K562 (cell line): Measurements from ENCODE around the gene UCP3. TPM values are rescaled to one million over a fixed set of nuclear protein-coding genes. Genes with fewer than 3 reads are reported as not detected.
A peak's percentile ranks its signal among the peaks of the same experiment; 100 is the strongest.

Source experiments
- CREB3 ChIP-seq: fragments of 450-650 bp; conservative IDR thresholded peaks from 2 replicates; pipeline ENCODE4 v1.6.1; 2016; ENCODE audit warnings: missing genetic modification characterization, low read depth, mild to moderate bottlenecking, missing compliant biosample characterization, moderate library complexity
- DMBX1 ChIP-seq: fragments of 250-450 bp; sonication (Bioruptor Pico); IDR thresholded peaks from 2 replicates; pipeline ENCODE4 v1.8.0; 2022; ENCODE audit warnings: inconsistent platforms, mild to moderate bottlenecking, moderate library complexity, borderline replicate concordance
- HINFP ChIP-seq: fragments of 450-650 bp; conservative IDR thresholded peaks from 2 replicates; pipeline ENCODE4 v1.6.1; 2016; ENCODE audit warnings: missing genetic modification characterization, low read depth, mild to moderate bottlenecking, control low read depth, missing compliant biosample characterization
- HSF4 ChIP-seq: fragments of 250-450 bp; sonication (Bioruptor Pico); IDR thresholded peaks from 2 replicates; pipeline ENCODE4 v2.1.2; 2022; ENCODE audit warnings: mild to moderate bottlenecking, moderate library complexity, borderline replicate concordance
- IFI16 ChIP-seq: fragments of 250-450 bp; sonication (Bioruptor Pico); IDR thresholded peaks from 2 replicates; pipeline ENCODE4 v2.1.2; 2022; ENCODE audit warnings: mild to moderate bottlenecking, inconsistent platforms
- MECOM ChIP-seq: fragments of 250-450 bp; sonication (Bioruptor Pico); IDR thresholded peaks from 2 replicates; pipeline ENCODE4 v1.8.0; 2022; ENCODE audit warnings: inconsistent platforms
- NR2C1 ChIP-seq, 2 experiments: fragments of 450-650 bp; IDR thresholded peaks; 2 replicates each; pipeline ENCODE4 v1.6.1; 2017; ENCODE audit warnings: mild to moderate bottlenecking in 2 of 2, antibody characterized with exemption in 1 of 2, inconsistent platforms in 1 of 2, missing compliant biosample characterization in 1 of 2, missing genetic modification characterization in 1 of 2
- PBX2 ChIP-seq, 2 experiments: IDR thresholded peaks in 1 of 2; conservative IDR thresholded peaks in 1 of 2; 2 replicates each; pipeline ENCODE4 v1.6.1; 2016; ENCODE audit warnings: low read depth in 2 of 2, mild to moderate bottlenecking in 1 of 2, missing compliant biosample characterization in 1 of 2, missing genetic modification characterization in 1 of 2, moderate library complexity in 1 of 2
- PTRF ChIP-seq: fragments of 450-650 bp; IDR thresholded peaks from 2 replicates; pipeline ENCODE4 v1.6.1; 2016; ENCODE audit warnings: mild to moderate bottlenecking, missing genetic modification characterization, missing compliant biosample characterization
- RB1 ChIP-seq: fragments of 450-650 bp; IDR thresholded peaks from 2 replicates; pipeline ENCODE4 v1.6.1; 2017; ENCODE audit warnings: low read depth, mild to moderate bottlenecking
- THRAP3 ChIP-seq: fragments of 450-650 bp; IDR thresholded peaks from 2 replicates; pipeline ENCODE4 v1.6.1; 2016; ENCODE audit warnings: mild to moderate bottlenecking, inconsistent platforms, borderline replicate concordance
- ZBTB11 ChIP-seq, 3 experiments: fragments of 200-800 bp in 1 of 3; fragments of 250-450 bp in 1 of 3; fragments of 450-650 bp in 1 of 3; sonication (Bioruptor Pico) in 1 of 3; sonication (Bioruptor generic) in 1 of 3; formaldehyde crosslinking in 1 of 3; IDR thresholded peaks; 2 replicates each; pipeline versions ENCODE4 v1.6.1 to v1.8.0; 2016 to 2022; ENCODE audit warnings: mild to moderate bottlenecking in 2 of 3, missing genetic modification characterization in 2 of 3, missing compliant biosample characterization in 1 of 3, moderate library complexity in 1 of 3
- ZNF740 ChIP-seq, 3 experiments: fragments of 200-800 bp in 1 of 3; sonication (Bioruptor generic) in 1 of 3; sonication (generic) in 1 of 3; formaldehyde crosslinking in 1 of 3; IDR thresholded peaks; 2 replicates each; pipeline versions ENCODE4 v1.6.1 to v1.8.0; 2016 to 2022; ENCODE audit warnings: mild to moderate bottlenecking in 2 of 3, missing compliant biosample characterization in 2 of 3, missing genetic modification characterization in 2 of 3, missing genetic modification reagents in 1 of 3
- ZNF778 ChIP-seq: fragments of 450-650 bp; formaldehyde crosslinking; IDR thresholded peaks from 2 replicates; pipeline ENCODE4 v1.4.0; 2020; ENCODE audit warnings: mild to moderate bottlenecking, moderate library complexity
- polyA plus RNA-seq, 8 experiments: library from polyadenylated mRNA; depleted of rRNA in 4 of 8; stranded (reverse) in 5 of 8; unstranded in 3 of 8; fragments of >200 nt; fragmentation: Nextera tagmentation in 2 of 8; fragmentation: Illumina TruSeq in 1 of 8; extraction: Ambion mirVana in 2 of 8; extraction: Trizol in 1 of 8; gene quantifications; 2 replicates each; pipeline versions ENCODE4 v1.2.1 to v1.2.3, GENCODE V29; 2011 to 2014; ENCODE audit warnings: inconsistent platforms in 1 of 8, missing spikeins in 1 of 8
- total RNA-seq, 7 experiments: library from RNA; depleted of rRNA in 6 of 7; stranded (reverse); fragments of >200 nt in 6 of 7; fragmentation: Illumina TruSeq in 2 of 7; extraction: Trizol in 2 of 7; gene quantifications; 2 replicates each; pipeline versions ENCODE4 v1.2.1 to v1.2.3, GENCODE V29; 2011 to 2021; ENCODE audit warnings: low replicate concordance in 1 of 7

Gene UCP3
- total and polyA plus RNA-seq, 9 of the 15 experiments (the other 6 are each of a cell fraction or from before 2014, with no cell fraction given), result 0.05 to 0.65 (median 0.25) TPM; not detected in 2

- TF ChIP-seq PBX2 (CRISPR knock-in tag; IDR thresholded peaks at IDR 0.05; ENCODE audit: low read depth), result no peak
- 0 out of 2 replicates have a peak, but pooled peaks have one; percentile 9 for TF ChIP-seq PBX2 (tag; conservative IDR thresholded peaks at IDR 0.05; ENCODE audit: low read depth)
- TF ChIP-seq NR2C1 (IDR thresholded peaks at IDR 0.05), result no peak
- TF ChIP-seq NR2C1 (tag; IDR thresholded peaks at IDR 0.05), result peak; percentile 71
- TF ChIP-seq MECOM (CRISPR knock-in tag), result peak; percentile 69
- TF ChIP-seq THRAP3, result no peak
- peak; percentile 49; the same call in 1 of the 2 replicates for TF ChIP-seq HINFP (tag)
- peak; percentile 63; the same call in 1 of the 2 replicates for TF ChIP-seq HSF4 (CRISPR knock-in tag)
- no peak for TF ChIP-seq ZBTB11 (CRISPR knock-in tag; IDR thresholded peaks at IDR 0.05)
- TF ChIP-seq RB1, result no peak
- no peak for TF ChIP-seq ZNF778
- no peak for TF ChIP-seq ZNF740 (CRISPR knock-in tag; IDR thresholded peaks at IDR 0.05)
- peak in 1 of 2 experiments; percentile 38; a peak in 1 of 4 replicates for TF ChIP-seq ZNF740 (tag; IDR thresholded peaks at IDR 0.05)
- peak; percentile 82 for TF ChIP-seq DMBX1 (CRISPR knock-in tag)
- TF ChIP-seq CREB3 (tag), result 0 out of 2 replicates have a peak, but pooled peaks have one; percentile 21
- 0 out of 2 replicates have a peak, but pooled peaks have one; percentile 68 for TF ChIP-seq IFI16
- TF ChIP-seq PTRF, result peak; percentile 42; the same call in 1 of the 2 replicates
These were observed 6.1 kb downstream of the UCP3 start (continued) for GRCh38 chr11:74002832-74003231.
